Left ventricle myocardium inferior (tissue), 1 donor: ENCODE data around the gene KIF20B. TPM values are rescaled to one million over a fixed set of nuclear protein-coding genes. Genes with fewer than 3 reads are reported as not detected.

Experiments
- DNase-seq: peaks from one replicate; pipeline ENCODE4 v3.0.0-alpha.2; 2020
- H3K27ac ChIP-seq: fragments of 200-600 bp; replicated peaks from 2 replicates; pipeline ENCODE4 v1.8.0; 2021
- H3K27me3 ChIP-seq: fragments of 200-600 bp; 2 replicates; pipeline ENCODE4 v1.8.0; 2021; ENCODE audit warnings: low read depth
- H3K36me3 ChIP-seq: fragments of 200-600 bp; 2 replicates; pipeline ENCODE4 v1.8.0; 2021
- H3K4me1 ChIP-seq: fragments of 200-600 bp; 2 replicates; pipeline ENCODE4 v1.8.0; 2021
- H3K4me3 ChIP-seq: fragments of 200-600 bp; 2 replicates; pipeline ENCODE4 v1.8.0; 2021; ENCODE audit warnings: mild to moderate bottlenecking, moderate library complexity
- H3K9me3 ChIP-seq: fragments of 200-600 bp; replicated peaks from 2 replicates; pipeline ENCODE4 v1.8.0; 2021
- CTCF ChIP-seq: fragments of 200-600 bp; IDR thresholded peaks from 2 replicates; pipeline ENCODE4 v1.8.0; 2021; ENCODE audit warnings: antibody characterized with exemption, mild to moderate bottlenecking, borderline replicate concordance
- intact Hi-C: fragments of 100-400 bp; cut with micrococcal nuclease; formaldehyde crosslinking; loops from one replicate; pipeline ENCODE4 v1.11.0; 2022
- total RNA-seq: library from RNA; stranded (reverse); fragmentation: NEBNext Ultra II Directional; extraction: Animal tissue kit (Norgen Biotek cat#: 25700); gene quantifications from one replicate; pipeline ENCODE4 v1.2.1, GENCODE V29; 2021
- donor health status: DM: no; HTN: yes; CAD: no; lungs with severe emphysema.

Gene KIF20B
- total RNA-seq, 1 donor from 2014 or later = 2.4 TPM

GRCh38 chr10:89710753-89711152, 9.4 kb downstream of the KIF20B start:
- no peak for TF ChIP-seq CTCF
- H3K4me3 ChIP-seq = no peak overlapping the region
- H3K27me3 ChIP-seq = no peaks in the 10 kb centered on the region
- peaks cover 5% of the 10 kb centered on the region for H3K36me3 ChIP-seq
- no peaks in the 10 kb centered on the region for H3K4me1 ChIP-seq
- no peaks in the 10 kb centered on the region for H3K9me3 ChIP-seq
- no peak for DNase-seq
- no peak overlapping the region for H3K27ac ChIP-seq
- intact Hi-C loops = no loop called here

- no peak overlapping the region for H3K4me3 ChIP-seq
- intact Hi-C loops = no loop called here
- H3K4me1 ChIP-seq = no peaks in the 10 kb centered on the region
- no peak overlapping the region for H3K27ac ChIP-seq
- no peaks in the 10 kb centered on the region for H3K9me3 ChIP-seq
- TF ChIP-seq CTCF = no peak
- no peaks in the 10 kb centered on the region for H3K27me3 ChIP-seq
- H3K36me3 ChIP-seq = peaks cover 7% of the 10 kb centered on the region
- no peak for DNase-seq
These were observed 33.2 kb downstream of the KIF20B start for GRCh38 chr10:89734616-89735015.

- no peak overlapping the region for H3K4me3 ChIP-seq
- H3K9me3 ChIP-seq = no peaks in the 10 kb centered on the region
- no peak for DNase-seq
- no peaks in the 10 kb centered on the region for H3K27me3 ChIP-seq
- intact Hi-C loops = no loop called here
- no peak for TF ChIP-seq CTCF
- peaks cover 7% of the 10 kb centered on the region for H3K36me3 ChIP-seq
- no peaks in the 10 kb centered on the region for H3K4me1 ChIP-seq
- no peak overlapping the region for H3K27ac ChIP-seq
These were observed 37.3 kb downstream of the KIF20B start for GRCh38 chr10:89738551-89739209.

GRCh38 chr10:89741126-89741762, 39.9 kb downstream of the KIF20B start:
- no peaks in the 10 kb centered on the region for H3K4me1 ChIP-seq
- peaks cover 12% of the 10 kb centered on the region for H3K36me3 ChIP-seq
- no peaks in the 10 kb centered on the region for H3K9me3 ChIP-seq
- H3K4me3 ChIP-seq = no peak overlapping the region
- no peak for DNase-seq
- H3K27me3 ChIP-seq = no peaks in the 10 kb centered on the region
- no peak overlapping the region for H3K27ac ChIP-seq
- TF ChIP-seq CTCF = no peak
- intact Hi-C loops = no loop called here

- H3K27me3 ChIP-seq = no peaks in the 10 kb centered on the region
- no peaks in the 10 kb centered on the region for H3K4me1 ChIP-seq
- no peak overlapping the region for H3K4me3 ChIP-seq
- no peak overlapping the region for H3K27ac ChIP-seq
- intact Hi-C loops = no loop called here
- no peak for TF ChIP-seq CTCF
- no peak for DNase-seq
- peaks cover 7% of the 10 kb centered on the region for H3K36me3 ChIP-seq
- no peaks in the 10 kb centered on the region for H3K9me3 ChIP-seq
These were observed 42.6 kb downstream of the KIF20B start for GRCh38 chr10:89744026-89744425.
